K562 (cell line): Measurements from ENCODE around the gene SRMS. TPM values are rescaled to one million over a fixed set of nuclear protein-coding genes. Genes with fewer than 3 reads are reported as not detected.

Experiments
- ATAC-seq: fragments of 200-7000 bp; cut with Tn5 transposase; 3 replicates; pipeline ENCODE4 v1.9.1; 2020; ENCODE audit warnings: moderate library complexity
- BruUV-seq: library from RNA; stranded (reverse); fragments of 400-500 nt; replicated peaks from 2 replicates; lab custom pipeline; 2021; lab: Mats Ljungman, UMichigan
- CTCF ChIA-PET: fragments of 300-600 bp; formaldehyde crosslinking; extraction: SDS; loops from one replicate; lab custom pipeline; 2021; ENCODE audit warnings: low intra/inter-chr PET ratio; lab: Yijun Ruan, JAX
- POLR2A ChIA-PET: fragments of 300-600, 350-650 bp; sonication (Branson Sonifier 250); formaldehyde crosslinking; extraction: SDS; loops from one replicate; lab custom pipeline; 2021; ENCODE audit warnings: antibody characterized with exemption, inconsistent platforms; lab: Yijun Ruan, JAX
- DNase-seq, 4 experiments: peaks; one replicate each; pipeline versions ENCODE4 v3.0.0 to v3.0.0-alpha.2; 2011 to 2018; ENCODE audit warnings: low spot score in 3 of 4, mixed read lengths in 3 of 4; ENCODE audit errors: extremely low read depth in 1 of 4
- FAIRE-seq: peaks from 2 replicates; lab custom pipeline; 2011; peaks lifted over from hg19 to GRCh38; lab: Jason Lieb, UNC
- H2AFZ ChIP-seq: 2 replicates; pipeline ENCODE4 v1.6.0; 2011; ENCODE audit warnings: low read depth, low read length, control low read depth, inconsistent platforms
- H3K27ac ChIP-seq: fragments of 200-600 bp; 3 replicates; pipeline ENCODE4 v1.8.0; 2011; ENCODE audit warnings: low read depth, mild to moderate bottlenecking, control low read depth, inconsistent platforms, low read length, moderate library complexity, mixed read lengths; ENCODE audit errors: extremely low read depth
- H3K27me3 ChIP-seq, 2 experiments: fragments of 300-600 bp in 1 of 2; 2 replicates in 1 of 2; 3 replicates in 1 of 2; pipeline versions ENCODE4 v1.6.0 to v1.8.0; 2011; ENCODE audit warnings: inconsistent platforms in 2 of 2, low read length in 2 of 2, mild to moderate bottlenecking in 1 of 2, mixed read lengths in 1 of 2, moderate library complexity in 1 of 2; ENCODE audit not compliant: control insufficient read depth in 2 of 2, insufficient read depth in 2 of 2
- H3K36me3 ChIP-seq: fragments of 300-600 bp; 3 replicates; pipeline ENCODE4 v1.8.0; 2011; ENCODE audit warnings: mild to moderate bottlenecking, low read length, inconsistent platforms; ENCODE audit not compliant: control insufficient read depth, insufficient read depth
- H3K4me1 ChIP-seq, 2 experiments: fragments of 200-600 bp in 1 of 2; replicated peaks in 1 of 2; 2 replicates in 1 of 2; 3 replicates in 1 of 2; pipeline versions ENCODE4 v1.5.1 to v1.8.0; 2011; ENCODE audit warnings: inconsistent platforms in 2 of 2, low read length in 2 of 2, mild to moderate bottlenecking in 1 of 2, mixed read lengths in 1 of 2, moderate library complexity in 1 of 2; ENCODE audit not compliant: control insufficient read depth in 2 of 2, insufficient read depth in 2 of 2
- H3K4me2 ChIP-seq: 2 replicates; pipeline ENCODE4 v1.6.1; 2011; ENCODE audit warnings: low read length, control low read depth, inconsistent platforms, mixed read lengths; ENCODE audit not compliant: insufficient read depth
- H3K4me3 ChIP-seq: fragments of 200-600 bp; sonication (generic), shearing (Covaris generic); 2 replicates; pipeline ENCODE4 v1.5.1; 2016; ENCODE audit warnings: control low read depth, inconsistent platforms
- H3K79me2 ChIP-seq: fragments of 200-600 bp; 3 replicates; pipeline ENCODE4 v1.8.0; 2011; ENCODE audit warnings: low read length, inconsistent platforms; ENCODE audit not compliant: control insufficient read depth, insufficient read depth
- H3K9ac ChIP-seq, 2 experiments: 2 replicates each; pipeline versions ENCODE4 v1.6.0 to v1.6.1; 2011; ENCODE audit warnings: low read depth in 2 of 2, low read length in 2 of 2, control low read depth in 1 of 2, inconsistent platforms in 1 of 2, mild to moderate bottlenecking in 1 of 2, mixed read lengths in 1 of 2; ENCODE audit not compliant: insufficient read depth in 1 of 2
- H3K9me1 ChIP-seq: one replicate; pipeline ENCODE4 v1.6.0; 2011; ENCODE audit warnings: inconsistent platforms, mild to moderate bottlenecking, low read length, moderate library complexity; ENCODE audit not compliant: control insufficient read depth, insufficient read depth
- H3K9me3 ChIP-seq: replicated peaks from 2 replicates; pipeline ENCODE4 v1.5.1; 2011; ENCODE audit warnings: low read depth, low read length, inconsistent platforms; ENCODE audit not compliant: control insufficient read depth, insufficient read depth
- H4K20me1 ChIP-seq: replicated peaks from 2 replicates; pipeline ENCODE4 v1.6.1; 2011; ENCODE audit warnings: low read length, inconsistent platforms, mixed read lengths; ENCODE audit not compliant: control insufficient read depth, insufficient read depth
- ARID4B ChIP-seq: sonication (generic); formaldehyde crosslinking; IDR thresholded peaks from 2 replicates; pipeline ENCODE4 v1.8.0; 2022; ENCODE audit warnings: mild to moderate bottlenecking, missing genetic modification reagents
- ETS2 ChIP-seq: IDR thresholded peaks from 2 replicates; pipeline ENCODE4 v1.6.1; 2016; ENCODE audit warnings: borderline replicate concordance, missing genetic modification characterization, mild to moderate bottlenecking, moderate library complexity, missing compliant biosample characterization; ENCODE audit not compliant: poor library complexity, severe bottlenecking
- GATA2 ChIP-seq: sonication (generic); formaldehyde crosslinking; IDR thresholded peaks from 2 replicates; pipeline ENCODE4 v1.4.0; 2020; ENCODE audit warnings: mild to moderate bottlenecking, missing genetic modification reagents
- ZNF24 ChIP-seq: fragments of 450-650 bp; IDR thresholded peaks from 2 replicates; pipeline ENCODE4 v1.6.1; 2016
- ZNF431 ChIP-seq: sonication (generic); formaldehyde crosslinking; IDR thresholded peaks from 2 replicates; pipeline ENCODE4 v1.8.0; 2022; ENCODE audit warnings: mild to moderate bottlenecking, missing genetic modification reagents
- ZNF592 ChIP-seq: fragments of 450-650 bp; IDR thresholded peaks from 2 replicates; pipeline ENCODE4 v1.6.1; 2017; ENCODE audit warnings: antibody characterized with exemption, mild to moderate bottlenecking
- WGBS: fragments of 100-300 bp; shearing (Covaris generic); methylation state at CpG from one replicate; pipeline ENCODE4 v1.1.6; 2016; ENCODE audit warnings: low coverage, mixed read lengths; ENCODE audit not compliant: insufficient coverage; ENCODE audit errors: missing lambda C conversion rate; 5-methylcytosine and 5-hydroxymethylcytosine counted together
- in situ Hi-C: fragments of 300-500 bp; cut with MboI; formaldehyde crosslinking; loops from 4 replicates; pipeline ENCODE4 v1.15.0; 2018; ENCODE audit warnings: inconsistent platforms, mixed read lengths
- intact Hi-C: fragments of 100-400 bp; cut with micrococcal nuclease; formaldehyde crosslinking; loops from 2 replicates; pipeline ENCODE4 v1.14.2; 2022
- polyA plus RNA-seq, 8 experiments: library from polyadenylated mRNA; depleted of rRNA in 4 of 8; stranded (reverse) in 5 of 8; unstranded in 3 of 8; fragments of >200 nt; fragmentation: Nextera tagmentation in 2 of 8; fragmentation: Illumina TruSeq in 1 of 8; extraction: Ambion mirVana in 2 of 8; extraction: Trizol in 1 of 8; gene quantifications; 2 replicates each; pipeline versions ENCODE4 v1.2.1 to v1.2.3, GENCODE V29; 2011 to 2014; ENCODE audit warnings: inconsistent platforms in 1 of 8, missing spikeins in 1 of 8
- total RNA-seq, 7 experiments: library from RNA; depleted of rRNA in 6 of 7; stranded (reverse); fragments of >200 nt in 6 of 7; fragmentation: Illumina TruSeq in 2 of 7; extraction: Trizol in 2 of 7; gene quantifications; 2 replicates each; pipeline versions ENCODE4 v1.2.1 to v1.2.3, GENCODE V29; 2011 to 2021; ENCODE audit warnings: low replicate concordance in 1 of 7

Gene SRMS
- total and polyA plus RNA-seq, 9 of the 15 experiments (the other 6 are each of a cell fraction or from before 2014, with no cell fraction given), result 0.07 TPM; not detected in 8

DNA sequence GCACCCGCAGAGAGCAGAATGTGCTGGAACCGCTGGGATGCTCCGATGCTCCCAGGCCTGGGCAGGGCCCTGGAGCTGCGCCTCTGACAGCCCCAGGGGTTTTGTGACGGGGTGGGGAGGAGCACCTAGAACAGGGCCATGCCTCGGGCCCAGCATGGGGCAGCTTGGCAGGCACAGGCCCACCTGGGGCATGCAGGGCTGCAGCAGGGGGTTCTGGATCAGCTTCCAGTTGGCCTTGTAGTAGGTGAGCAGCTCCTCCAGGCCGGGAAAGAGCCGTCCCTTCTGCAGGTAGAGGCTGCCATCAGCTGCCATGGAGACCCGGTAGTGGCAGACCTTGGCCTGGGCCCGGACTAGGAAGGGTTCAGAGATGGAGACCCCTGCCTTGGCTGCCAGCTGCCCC is 4.4 kb downstream of the SRMS start:
- ATAC-seq, result no peak
- CTCF ChIA-PET, result interaction anchor here (0.7 kb wide), 1 partner anchor 164 kb away, joined by 9 read pairs; no protein-coding TSS in a partner anchor
- no peaks in the 10 kb centered on the region for H3K79me2 ChIP-seq

GRCh38 chr20:63542696-63543095 is 4.9 kb downstream of the SRMS start:
- Histone ChIP-seq H3K9me3 (no peaks in the 10 kb centered on the region), H3K27me3 (peaks cover 0 to 44% of the 10 kb centered on the region in 2 experiments; a peak in 4 of 5 replicates), H3K79me2 (no peaks in the 10 kb centered on the region), H3K4me3 (no peak overlapping the region), H2AFZ (no peak overlapping the region), H3K4me2 (no peak overlapping the region), H3K27ac (no peak overlapping the region), H4K20me1 (peaks cover 3% of the 10 kb centered on the region), H3K4me1 (peaks cover 1 to 91% of the 10 kb centered on the region in 2 experiments; a peak in 4 of 5 replicates), H3K9ac (no peak overlapping the region), H3K9me1 (no peaks in the 10 kb centered on the region), H3K36me3 (no peaks in the 10 kb centered on the region)
- no peak for ATAC-seq
- BruUV-seq, result no TSS peak
- no peak for FAIRE-seq
- intact Hi-C loops, result no loop called here
- no peak for DNase-seq
- POLR2A ChIA-PET, result interaction anchor here (0.6 to 1.6 kb wide), 3 partner anchors 11 to 22 kb away, joined by 3 to 4 read pairs (median 3); partner anchors contain the start of gene PPDPF
- in situ Hi-C loops, result no loop called here
- 27% methylated on average over 5 of the region's 10 CpGs for WGBS
- CTCF ChIA-PET, result no interaction called here
- no peak for TF ChIP-seq ZNF592
- no peak for TF ChIP-seq ARID4B
- no peak for TF ChIP-seq ETS2 (tag)
- no peak for TF ChIP-seq GATA2 (CRISPR knock-in tag)

More for the DNA sequence above, 4.4 kb downstream of the SRMS start:
- intact Hi-C loops, result no loop called here
- Histone ChIP-seq H4K20me1 (peaks cover 3% of the 10 kb centered on the region), H3K9ac (no peak overlapping the region), H3K9me3 (no peaks in the 10 kb centered on the region), H3K27ac (no peak overlapping the region), H3K4me3 (no peak overlapping the region), H2AFZ (no peak overlapping the region), H3K4me1 (peaks cover 0 to 91% of the 10 kb centered on the region in 2 experiments; a peak in 3 of 5 replicates), H3K36me3 (no peaks in the 10 kb centered on the region), H3K27me3 (peaks cover 0 to 45% of the 10 kb centered on the region in 2 experiments; a peak in 4 of 5 replicates), H3K9me1 (no peaks in the 10 kb centered on the region), H3K4me2 (no peak overlapping the region)
- POLR2A ChIA-PET, result interaction anchor here (0.8 to 1.6 kb wide), 3 partner anchors 11 to 34 kb away, joined by 3 to 4 read pairs (median 3); partner anchors contain the start of gene PPDPF
- BruUV-seq, result no TSS peak
- 27% methylated on average over 8 of the region's 10 CpGs for WGBS
- DNase-seq (no peak), FAIRE-seq (no peak)
- TF ChIP-seq ZNF24, result no peak
- TF ChIP-seq ZNF431, result peak; percentile 86
- in situ Hi-C loops, result no loop called here
